ENCODE results near the gene MTHFD1.

DNA sequence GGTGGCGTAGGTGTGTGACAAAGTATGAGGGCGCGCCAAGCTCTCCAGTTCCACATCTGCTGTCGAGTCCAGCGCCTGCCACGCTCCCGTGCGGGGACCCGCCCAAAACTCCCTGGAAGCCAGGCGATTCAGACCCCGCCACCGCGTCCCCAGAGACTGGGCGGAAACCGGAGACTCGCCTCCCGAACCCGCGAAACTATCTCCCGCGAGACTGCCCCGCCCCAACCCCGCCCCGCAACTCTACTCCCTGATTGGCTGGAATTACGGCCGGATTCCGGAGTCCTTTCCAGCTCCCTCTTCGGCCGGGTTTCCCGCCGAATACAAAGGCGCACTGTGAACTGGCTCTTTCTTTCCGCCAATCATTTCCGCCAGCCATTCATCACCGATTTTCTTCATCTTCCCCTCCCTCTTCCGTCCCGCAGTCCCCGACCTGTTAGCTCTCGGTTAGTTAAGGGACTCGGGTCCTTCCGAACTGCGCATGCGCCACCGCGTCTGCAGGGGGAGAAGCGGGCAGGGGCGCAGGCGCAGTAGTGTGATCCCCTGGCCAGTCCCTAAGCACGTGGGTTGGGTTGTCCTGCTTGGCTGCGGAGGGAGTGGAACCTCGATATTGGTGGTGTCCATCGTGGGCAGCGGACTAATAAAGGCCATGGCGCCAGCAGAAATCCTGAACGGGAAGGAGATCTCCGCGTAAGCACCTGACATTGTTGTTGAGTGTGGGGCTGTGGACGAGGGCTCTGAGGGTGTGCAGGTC lies at the start of gene MTHFD1:
- TF ChIP-seq POLR2AphosphoS5 (IDR thresholded peaks at IDR 0.05; ENCODE audit: low read depth, low read length) (peak; percentile 60; the same call in 1 of the 2 replicates), POLR2A (IDR thresholded peaks at IDR 0.05; ENCODE audit: low read depth, low read length) (peak; percentile 24), SPI1 (IDR thresholded peaks at IDR 0.05; ENCODE audit: low read depth, low read length) (0 out of 2 replicates have a peak, but pooled peaks have one; percentile 11), TAF1 (IDR thresholded peaks at IDR 0.05; ENCODE audit: low read depth, low read length) (peak; percentile 79)
